Measurements from ENCODE around the gene AMZ2.
A peak's percentile ranks its signal among the peaks of the same experiment; 100 is the strongest.
"Not testable (repeated sequence)": the region's sequence is repeated elsewhere in the genome, so short reads cannot be mapped to it uniquely, and the experiment has no call there.

The AMZ2 gene

DNA sequence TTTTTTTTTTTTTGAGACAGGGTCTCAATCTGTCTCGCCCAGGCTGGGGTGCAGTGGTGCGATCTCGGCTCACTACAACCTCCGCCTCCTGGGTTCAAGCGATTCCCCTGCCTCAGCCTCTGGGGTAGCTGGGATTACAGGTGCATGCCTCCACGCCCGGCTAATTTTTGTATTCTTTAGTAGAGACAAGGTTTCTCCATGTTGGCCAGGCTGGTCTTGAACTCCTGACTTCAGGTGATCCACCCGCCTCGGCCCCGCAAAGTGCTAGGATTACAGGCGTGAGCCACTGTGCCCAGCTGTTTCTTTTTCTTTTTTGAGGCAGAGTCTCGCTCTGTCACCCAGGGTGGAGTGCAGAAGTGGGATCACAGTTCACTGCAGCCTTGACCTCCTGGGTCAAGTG, 27.1 kb upstream of the AMZ2 start:
- not testable (repeated sequence) for DNase-seq

GRCh38 chr17:68221786-68222185, 26.1 kb upstream of the AMZ2 start:
- no peak for DNase-seq

DNA sequence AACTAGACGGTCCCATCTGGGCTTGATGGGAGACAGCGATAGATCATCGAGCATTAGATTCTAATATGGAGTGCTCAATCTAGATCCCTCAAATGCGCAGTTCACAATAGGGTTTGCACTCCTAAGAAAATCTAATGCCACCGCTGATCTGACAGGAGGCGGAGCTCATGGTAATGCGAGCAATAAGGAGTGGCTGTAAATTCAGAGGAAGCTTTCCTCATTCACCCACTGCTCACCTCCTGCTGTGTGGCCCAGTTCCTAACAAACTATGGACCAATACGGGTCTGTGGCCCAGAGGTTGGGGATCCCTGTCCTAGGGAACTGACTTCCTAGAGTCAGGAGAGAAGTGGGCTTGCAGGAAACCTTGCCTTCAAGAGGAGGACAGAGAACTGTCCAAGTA, 25.2 kb upstream of the AMZ2 start:
- DNase-seq = no peak

DNA sequence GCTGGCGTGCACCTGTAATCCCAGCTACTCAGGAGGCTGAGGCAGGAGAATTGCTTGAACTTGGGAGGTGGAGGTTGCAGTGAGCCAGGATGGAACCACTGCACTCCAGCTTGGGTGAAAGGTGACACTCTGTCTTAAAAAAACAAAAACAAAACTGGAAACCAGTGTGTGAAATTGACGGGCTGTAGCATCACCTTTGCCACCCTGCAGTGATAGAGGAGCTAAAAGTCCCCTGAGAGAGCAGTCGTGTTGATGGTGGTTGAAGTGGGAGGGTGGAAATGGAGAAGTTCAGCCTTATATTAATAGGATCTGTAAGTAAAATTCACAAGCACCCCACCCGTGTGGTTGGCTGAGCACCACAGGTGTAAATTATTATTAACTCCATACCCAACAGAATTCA, 22.8 kb upstream of the AMZ2 start:
- not testable (repeated sequence) for DNase-seq

DNA sequence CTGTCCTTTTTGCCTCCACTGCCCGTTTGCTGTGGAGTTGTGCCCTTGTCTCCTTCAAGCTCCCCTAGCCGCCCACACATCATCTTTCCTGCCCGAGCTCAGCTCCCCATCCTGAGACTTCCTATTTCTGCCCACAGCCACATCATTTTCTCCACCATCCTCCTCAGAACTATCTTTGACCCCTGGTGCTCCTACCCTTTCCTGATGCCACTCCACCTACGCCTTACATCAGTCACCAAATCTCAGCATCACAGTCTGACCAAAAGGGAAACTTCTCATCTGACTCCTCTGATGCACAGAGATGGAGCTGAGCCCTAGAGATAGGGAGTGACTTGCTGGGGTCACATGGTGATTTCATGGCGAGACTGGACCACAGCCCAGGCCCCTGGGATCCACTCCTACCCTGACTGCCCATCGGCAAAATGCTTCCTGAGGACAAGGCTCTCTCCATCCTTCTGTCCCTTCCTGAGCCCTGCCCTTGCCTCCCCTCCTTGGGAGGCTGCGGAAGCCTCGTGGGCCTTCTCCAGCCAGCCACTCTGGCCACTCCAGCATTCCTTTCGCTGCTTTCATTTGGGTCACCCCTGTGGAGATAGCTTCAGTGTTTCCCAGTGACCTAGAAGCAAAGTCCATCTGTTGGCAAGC, 19.7 kb upstream of the AMZ2 start:
- not testable (repeated sequence) for DNase-seq

GRCh38 chr17:68228817-68229570, 18.8 kb upstream of the AMZ2 start:
- DNase-seq = no peak

DNA sequence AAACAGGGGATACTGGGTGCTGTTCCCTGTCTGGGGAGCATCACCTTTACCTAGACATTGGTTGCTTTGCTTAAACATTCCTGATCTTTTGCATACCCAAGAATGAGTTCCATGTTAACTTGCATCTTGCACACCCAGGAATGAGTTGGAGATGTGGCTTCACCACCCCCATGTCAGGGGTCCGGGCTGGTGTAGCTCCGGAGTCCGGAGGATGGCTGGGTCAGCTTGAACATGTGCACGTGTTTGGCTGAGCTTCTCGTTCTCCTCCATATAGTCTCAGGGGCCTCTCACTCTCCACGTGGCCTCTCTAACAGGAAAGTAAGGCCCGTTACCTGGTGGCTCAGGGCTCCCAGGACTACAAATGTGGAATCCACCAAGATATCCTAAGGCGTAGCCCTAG, 18.2 kb upstream of the AMZ2 start:
- DNase-seq = no peak

- not testable (repeated sequence) for DNase-seq
Measured at GRCh38 chr17:68231131-68231530, 16.7 kb upstream of the AMZ2 start.

DNA sequence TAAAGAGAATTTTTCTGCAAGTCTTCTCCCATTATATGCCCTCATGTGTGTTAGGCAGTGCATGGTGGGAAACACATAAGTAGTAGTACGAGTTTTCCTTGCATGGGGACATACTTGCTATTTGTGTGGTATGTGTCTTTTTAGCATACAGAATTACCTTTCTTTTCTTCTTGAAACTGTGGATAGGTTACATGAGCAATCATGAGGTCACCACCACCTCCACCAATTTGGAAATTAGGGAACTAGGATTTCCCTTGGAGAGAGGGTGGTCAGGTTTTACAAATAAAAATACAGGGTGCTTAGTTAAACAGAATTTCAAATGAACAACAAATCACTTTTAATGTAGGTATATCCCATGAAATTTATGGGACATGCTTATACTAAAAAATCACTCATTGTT, 16.3 kb upstream of the AMZ2 start:
- DNase-seq = no peak

DNA sequence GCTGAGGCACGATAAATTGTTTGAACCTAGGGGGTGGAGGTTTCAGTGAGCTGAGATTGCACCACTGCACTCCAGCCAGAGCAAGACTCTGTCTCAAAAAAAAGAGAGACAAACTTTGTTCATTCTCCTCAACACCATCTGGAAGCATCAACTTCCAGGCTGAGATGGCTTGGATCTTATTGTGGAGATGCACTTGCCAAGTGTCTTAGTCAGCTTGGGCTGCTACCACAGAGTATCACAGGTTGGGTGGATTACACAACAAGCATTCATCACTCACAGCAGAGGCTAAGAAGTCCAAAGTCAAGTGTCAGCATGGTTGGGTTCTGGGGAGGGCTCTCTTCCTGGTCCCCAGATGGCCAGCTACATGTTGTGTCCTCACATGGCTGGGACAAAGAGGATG, 15.1 kb upstream of the AMZ2 start:
- not testable (repeated sequence) for DNase-seq

GRCh38 chr17:68234726-68235335, 13.0 kb upstream of the AMZ2 start:
- DNase-seq = not testable (repeated sequence)

GRCh38 chr17:68235336-68235791, 12.5 kb upstream of the AMZ2 start:
- DNase-seq = not testable (repeated sequence)

- DNase-seq = peak; percentile 20 to 61 (median 42)
Measured at GRCh38 chr17:68237369-68238163, 10.3 kb upstream of the AMZ2 start.

DNA sequence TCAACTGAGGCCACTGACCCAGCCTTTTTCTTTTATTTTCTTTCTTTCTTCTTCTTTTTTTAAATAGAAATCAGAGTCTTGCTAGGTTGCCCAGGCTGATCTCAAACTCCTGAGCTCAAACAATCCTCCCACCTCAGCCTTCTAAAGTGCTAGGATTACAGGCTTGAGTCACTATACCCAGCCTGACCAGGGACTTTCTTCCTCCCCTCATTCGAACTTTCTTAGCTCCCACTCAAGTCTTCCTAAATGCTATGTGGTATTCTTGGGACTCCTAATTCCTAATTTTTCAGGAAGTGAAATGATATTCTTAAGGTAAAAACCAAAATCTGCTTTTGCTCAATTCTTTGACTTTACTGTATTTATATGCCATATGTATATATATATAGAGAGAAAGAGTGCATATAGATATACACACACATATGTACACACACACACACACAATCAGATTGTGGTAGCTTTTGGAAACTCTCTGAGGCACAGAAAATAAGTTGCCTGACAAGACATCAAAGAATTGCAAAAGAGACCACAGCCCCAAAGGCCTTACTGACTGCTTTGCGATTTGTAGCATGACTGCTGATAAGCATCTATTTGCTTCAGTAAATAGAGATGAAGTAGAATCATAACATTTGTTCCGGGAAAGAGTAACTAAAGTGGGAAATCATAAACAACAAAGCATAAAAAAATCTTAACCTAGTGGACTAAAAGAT, 9.5 kb upstream of the AMZ2 start:
- peak in 3 of 6 experiments; percentile 8 to 35 (median 9) for DNase-seq

- no peak for DNase-seq
Measured at GRCh38 chr17:68238871-68239253, 9.0 kb upstream of the AMZ2 start.

DNA sequence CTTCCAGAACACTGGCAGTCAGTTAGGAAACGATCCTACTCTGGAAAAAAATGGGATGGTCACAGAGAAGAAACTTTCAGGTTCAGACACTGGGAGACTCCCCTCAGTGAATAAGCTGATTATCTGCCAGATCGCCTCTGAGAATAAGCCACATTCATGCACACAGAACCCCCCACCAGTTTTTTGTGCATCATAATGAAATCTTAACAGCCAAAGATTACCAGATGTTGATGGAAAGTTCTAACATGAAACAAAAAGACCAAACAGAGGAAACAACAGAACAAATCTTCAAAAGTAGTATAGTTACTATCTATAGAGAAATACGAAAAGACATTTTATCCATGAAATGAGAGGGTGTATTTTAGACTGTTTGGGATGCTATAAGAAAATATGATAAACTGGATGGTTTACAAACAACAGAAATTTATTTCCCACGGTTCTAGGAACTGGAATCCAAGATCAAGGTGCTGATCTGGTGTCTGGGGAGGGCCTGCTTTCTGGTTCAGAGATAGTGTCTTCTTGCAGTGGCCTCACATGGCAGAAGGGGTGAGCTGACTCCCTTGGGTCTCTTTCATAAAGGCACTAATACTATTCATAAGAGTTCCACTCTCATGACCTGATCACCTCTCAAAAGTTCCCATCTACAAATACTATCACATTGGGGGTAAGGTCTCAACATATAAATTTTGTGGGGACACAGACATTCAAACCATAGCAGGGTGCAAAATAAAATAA, 8.0 kb upstream of the AMZ2 start:
- no peak for DNase-seq

DNA sequence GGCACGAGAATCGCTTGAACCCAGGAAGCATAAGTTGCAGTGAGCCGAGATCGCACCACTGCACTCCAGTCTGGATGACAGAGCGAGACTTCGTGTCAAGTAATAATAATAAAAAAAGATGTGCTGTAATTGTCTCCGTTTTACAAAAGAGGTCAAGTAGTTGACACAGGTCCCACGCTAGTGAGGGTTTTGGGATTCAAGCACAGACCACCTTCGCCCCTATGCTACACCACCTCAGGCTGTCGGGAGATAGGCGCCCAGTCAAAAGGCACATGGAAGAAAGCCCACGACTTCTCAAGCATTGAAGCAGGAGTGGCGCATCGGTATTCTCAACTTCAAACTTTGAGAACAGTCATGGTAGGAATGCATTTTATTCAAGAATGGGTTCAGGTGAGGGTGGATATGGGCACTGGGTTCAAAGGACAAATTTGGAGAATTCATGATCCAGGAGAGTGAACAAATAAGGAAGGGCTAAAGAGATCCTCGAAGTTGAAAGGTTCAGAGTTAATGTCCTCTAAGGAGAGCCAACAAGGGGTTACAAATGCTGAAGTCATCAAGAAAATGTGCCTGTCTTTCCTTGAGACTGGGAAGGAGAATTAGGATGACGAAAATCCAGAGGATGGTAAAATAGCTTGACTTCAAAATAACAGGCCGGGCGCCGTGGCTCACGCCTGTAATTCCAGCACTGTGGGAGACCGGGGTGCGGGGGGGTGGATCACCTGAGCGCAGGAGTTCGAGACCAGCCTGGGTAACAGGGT, 1.4 kb upstream of the AMZ2 start:
- no peak for DNase-seq

DNA sequence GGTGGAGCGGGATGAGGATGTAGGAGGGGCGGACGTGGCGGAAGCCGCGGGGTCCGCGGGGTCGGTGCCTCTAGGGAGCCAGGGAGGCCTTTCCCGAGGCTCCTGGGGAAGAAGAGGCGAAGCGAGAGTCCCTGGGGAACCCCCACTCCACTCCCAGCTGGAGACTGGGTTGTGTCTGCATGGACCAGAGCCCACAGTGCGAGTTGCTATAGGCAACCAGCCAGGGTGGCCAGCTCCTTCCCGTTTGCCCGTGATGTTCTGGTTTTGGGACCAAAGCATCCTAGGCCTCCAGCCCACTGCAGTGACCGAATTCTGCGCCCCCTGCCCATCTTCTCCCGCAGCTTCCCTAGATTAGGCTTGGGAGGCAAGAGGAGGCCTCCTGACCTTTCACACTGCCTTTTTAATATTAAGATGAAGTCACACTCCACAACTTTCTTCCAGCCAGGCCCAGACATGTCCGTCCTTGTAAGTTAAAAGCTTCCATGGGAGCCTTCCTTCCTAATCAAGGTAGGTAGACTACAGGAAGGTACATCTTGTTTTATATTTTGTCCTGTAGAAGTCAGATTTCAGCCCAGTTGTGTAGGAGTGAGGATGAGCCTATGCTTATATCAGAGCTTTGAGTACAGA, 469 bp downstream of the AMZ2 start:
- DNase-seq = peak in 2 of 6 experiments; percentile 62 to 75

DNA sequence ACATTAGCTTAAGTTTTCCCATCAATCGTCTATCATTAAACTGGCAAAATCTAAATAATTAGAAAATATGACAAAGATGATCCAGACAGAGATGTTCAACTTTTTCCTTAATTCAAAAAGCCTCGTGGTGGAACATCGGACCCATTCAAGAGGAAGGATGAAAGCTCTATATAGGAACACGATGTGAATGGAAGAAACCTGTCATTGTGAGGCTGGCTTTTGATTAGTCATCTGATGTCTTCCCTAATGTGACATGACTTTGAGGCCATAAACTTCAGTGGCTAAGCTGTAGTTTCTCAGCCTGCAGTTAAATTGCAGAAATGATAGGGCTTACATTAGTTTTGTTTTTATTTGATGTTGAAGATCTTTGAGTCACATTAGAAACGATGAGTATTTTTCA, 1.0 kb downstream of the AMZ2 start:
- no peak for DNase-seq

- DNase-seq = peak in 2 of 6 experiments; percentile 9 to 17
Measured at GRCh38 chr17:68249354-68249765, 1.5 kb downstream of the AMZ2 start.

Data from stimulated activated naive CD4-positive, alpha-beta T cell (primary cell).